KOPT-K1 (cell line): ENCODE measurements around the gene RBPJ.

Experiments
- H3K27ac ChIP-seq: fragments of 200-600 bp; sonication (generic); 2 replicates; pipeline ENCODE4 v1.5.1; 2016; ENCODE audit warnings: antibody characterized with exemption, mild to moderate bottlenecking, low read depth, low read length; ENCODE audit not compliant: poor library complexity, severe bottlenecking
- H3K36me3 ChIP-seq: fragments of 200-600 bp; sonication (generic); 2 replicates; pipeline ENCODE4 v1.5.1; 2017; ENCODE audit warnings: antibody characterized with exemption, mild to moderate bottlenecking, low read length, moderate library complexity; ENCODE audit not compliant: insufficient read depth
- H3K9me3 ChIP-seq: fragments of 200-600 bp; sonication (generic); 2 replicates; pipeline ENCODE4 v1.5.1; 2017; ENCODE audit warnings: antibody characterized with exemption, low read length, mild to moderate bottlenecking; ENCODE audit not compliant: insufficient read depth, poor library complexity, severe bottlenecking

RBPJ gene

GRCh38 chr4:26319467-26319948, 1.3 kb upstream of the RBPJ start:
- Histone ChIP-seq H3K9me3 (peaks cover 11% of the 10 kb centered on the region), H3K27ac (peak overlapping the region; percentile 80), H3K36me3 (no peaks in the 10 kb centered on the region)

- Histone ChIP-seq H3K36me3 (no peaks in the 10 kb centered on the region), H3K27ac (peak overlapping the region; percentile 80), H3K9me3 (peaks cover 7% of the 10 kb centered on the region)
Observed at GRCh38 chr4:26319949-26320537, 771 bp upstream of the RBPJ start.

DNA sequence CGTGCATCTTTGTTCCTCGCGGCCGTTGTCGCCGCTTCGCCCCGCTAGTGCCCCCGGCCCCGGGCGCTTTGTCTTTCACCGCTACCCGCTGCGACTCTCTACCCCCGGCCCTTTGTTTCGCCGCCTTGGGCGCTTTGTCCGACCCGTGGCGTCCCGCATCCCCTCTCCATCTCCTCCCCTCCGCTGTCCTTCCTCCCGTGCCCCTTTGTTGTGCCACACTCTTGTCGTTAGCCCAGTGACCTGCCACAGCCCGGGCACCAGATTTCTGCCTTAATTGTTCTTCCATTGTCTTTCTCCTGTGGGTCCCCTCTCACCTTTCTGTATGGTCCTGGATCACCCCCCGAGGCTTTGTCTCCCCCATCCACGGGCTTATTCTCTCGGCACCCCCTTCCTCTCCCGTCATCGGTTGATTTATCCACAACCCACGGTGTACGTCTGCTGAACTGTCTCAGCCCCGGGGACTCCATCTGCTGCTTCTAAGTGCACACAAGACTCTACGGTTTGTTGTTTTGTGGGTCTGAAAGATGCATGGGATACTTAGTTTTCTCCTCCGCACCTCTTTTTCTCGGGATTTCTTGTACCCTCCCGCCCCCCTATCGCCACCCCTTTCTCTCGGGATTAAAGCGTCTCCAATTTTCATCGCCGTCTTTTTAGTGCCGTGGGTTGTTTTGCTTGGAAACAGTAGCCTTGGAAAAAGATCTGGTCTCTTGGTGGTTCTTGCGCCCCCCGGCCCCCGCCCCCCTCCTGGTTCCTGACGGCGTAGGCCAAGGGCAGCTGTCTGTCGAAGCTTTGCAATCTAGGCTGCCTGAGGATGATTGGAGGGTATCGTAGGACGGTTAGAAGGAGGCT, 783 bp downstream of the RBPJ start:
- Histone ChIP-seq H3K9me3 (no peaks in the 10 kb centered on the region), H3K36me3 (no peaks in the 10 kb centered on the region), H3K27ac (peak overlapping the region; percentile 80)

DNA sequence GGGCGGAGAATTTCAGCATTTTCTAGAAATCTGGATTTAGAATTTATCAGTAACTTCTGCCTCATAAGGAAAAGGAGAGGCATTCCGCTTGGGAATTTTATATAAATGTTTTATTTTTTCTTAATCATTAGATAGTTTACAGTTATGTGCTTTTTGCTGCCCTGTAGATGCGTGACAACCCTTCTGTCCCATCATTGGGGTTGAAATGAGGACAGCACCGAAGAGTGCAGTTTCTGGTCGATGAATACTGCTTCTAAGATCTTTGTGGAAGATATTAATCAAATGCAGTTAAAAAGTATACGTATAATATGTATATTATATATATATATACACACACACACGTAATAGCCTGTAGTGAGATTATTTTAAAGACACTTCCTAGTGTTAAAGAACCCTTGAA, 1.5 kb downstream of the RBPJ start:
- Histone ChIP-seq H3K27ac (peak overlapping the region; percentile 80), H3K36me3 (no peaks in the 10 kb centered on the region), H3K9me3 (no peaks in the 10 kb centered on the region)

- Histone ChIP-seq H3K36me3 (no peaks in the 10 kb centered on the region), H3K9me3 (no peaks in the 10 kb centered on the region), H3K27ac (no peak overlapping the region)
Observed at GRCh38 chr4:26323821-26324220, 3.0 kb downstream of the RBPJ start.

- no peak overlapping the region for H3K27ac ChIP-seq
- no peaks in the 10 kb centered on the region for H3K9me3 ChIP-seq
- no peaks in the 10 kb centered on the region for H3K36me3 ChIP-seq
Observed at GRCh38 chr4:26325191-26325590, 4.4 kb downstream of the RBPJ start.

DNA sequence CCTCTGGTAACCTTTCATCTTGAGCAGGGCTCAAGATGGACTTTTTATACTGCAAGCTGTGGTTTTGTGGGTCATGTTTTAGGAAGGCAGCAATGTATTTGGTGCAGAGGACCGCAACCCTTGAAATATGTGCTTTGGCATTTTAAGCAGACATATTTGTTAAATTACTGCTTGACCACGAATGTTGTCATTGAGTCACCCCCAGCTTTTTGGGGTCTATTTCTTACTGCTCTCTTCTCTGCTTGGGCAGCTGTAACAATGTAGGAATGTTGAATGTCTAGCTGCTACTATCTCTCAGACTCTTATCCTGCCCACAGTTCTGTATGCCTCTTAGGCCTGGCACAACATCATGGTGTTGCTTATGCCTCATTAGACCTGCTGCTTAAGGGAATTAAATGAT, 6.0 kb downstream of the RBPJ start:
- Histone ChIP-seq H3K27ac (no peak overlapping the region), H3K36me3 (no peaks in the 10 kb centered on the region), H3K9me3 (no peaks in the 10 kb centered on the region)

GRCh38 chr4:26330186-26330787, 9.5 kb downstream of the RBPJ start:
- Histone ChIP-seq H3K36me3 (no peaks in the 10 kb centered on the region), H3K27ac (no peak overlapping the region), H3K9me3 (no peaks in the 10 kb centered on the region)

GRCh38 chr4:26330946-26331345, 10.1 kb downstream of the RBPJ start:
- Histone ChIP-seq H3K9me3 (no peaks in the 10 kb centered on the region), H3K27ac (no peak overlapping the region), H3K36me3 (no peaks in the 10 kb centered on the region)

GRCh38 chr4:26331380-26331950, 10.7 kb downstream of the RBPJ start:
- Histone ChIP-seq H3K27ac (no peak overlapping the region), H3K36me3 (no peaks in the 10 kb centered on the region), H3K9me3 (no peaks in the 10 kb centered on the region)

DNA sequence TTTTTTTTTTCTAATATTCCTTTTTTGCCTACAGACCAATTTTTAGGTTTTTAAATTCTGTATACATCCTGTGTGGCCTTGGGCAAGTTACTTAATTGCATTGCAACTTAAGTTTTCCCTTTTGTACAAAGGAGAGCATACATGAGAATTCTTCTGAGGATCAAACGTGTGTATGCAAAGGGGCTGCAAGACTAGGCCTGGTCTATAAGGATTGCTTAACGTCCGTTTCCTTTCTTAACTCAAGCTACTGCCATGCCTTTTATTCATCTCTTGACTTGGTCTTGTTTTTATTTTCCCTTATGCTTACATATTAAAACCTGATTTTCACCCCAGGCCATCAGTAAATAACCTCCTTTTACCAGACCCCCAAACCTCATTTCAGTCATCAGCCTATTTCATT, 13.6 kb downstream of the RBPJ start:
- no peak overlapping the region for H3K27ac ChIP-seq
- no peaks in the 10 kb centered on the region for H3K36me3 ChIP-seq
- no peaks in the 10 kb centered on the region for H3K9me3 ChIP-seq

DNA sequence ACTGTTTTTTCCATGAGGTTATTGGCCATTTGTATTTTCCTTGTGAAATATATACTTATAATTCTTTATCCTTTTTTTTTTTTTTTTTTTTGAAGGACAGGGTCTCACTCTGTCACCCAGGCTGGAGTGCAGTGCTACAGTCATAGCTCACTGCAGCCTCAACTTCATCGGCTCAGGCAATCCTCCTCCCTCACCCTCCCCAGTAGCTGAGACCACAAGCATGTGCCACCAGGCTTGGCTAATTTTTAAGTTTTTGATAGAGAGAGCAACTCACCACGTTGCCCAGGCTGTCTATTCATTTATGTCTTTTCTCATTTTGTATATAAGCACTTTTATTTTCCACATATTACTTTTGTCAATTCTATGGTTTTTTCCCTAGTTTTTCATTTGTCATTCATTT, 16.8 kb downstream of the RBPJ start:
- no peaks in the 10 kb centered on the region for H3K36me3 ChIP-seq
- no peaks in the 10 kb centered on the region for H3K9me3 ChIP-seq
- H3K27ac ChIP-seq = no peak overlapping the region

DNA sequence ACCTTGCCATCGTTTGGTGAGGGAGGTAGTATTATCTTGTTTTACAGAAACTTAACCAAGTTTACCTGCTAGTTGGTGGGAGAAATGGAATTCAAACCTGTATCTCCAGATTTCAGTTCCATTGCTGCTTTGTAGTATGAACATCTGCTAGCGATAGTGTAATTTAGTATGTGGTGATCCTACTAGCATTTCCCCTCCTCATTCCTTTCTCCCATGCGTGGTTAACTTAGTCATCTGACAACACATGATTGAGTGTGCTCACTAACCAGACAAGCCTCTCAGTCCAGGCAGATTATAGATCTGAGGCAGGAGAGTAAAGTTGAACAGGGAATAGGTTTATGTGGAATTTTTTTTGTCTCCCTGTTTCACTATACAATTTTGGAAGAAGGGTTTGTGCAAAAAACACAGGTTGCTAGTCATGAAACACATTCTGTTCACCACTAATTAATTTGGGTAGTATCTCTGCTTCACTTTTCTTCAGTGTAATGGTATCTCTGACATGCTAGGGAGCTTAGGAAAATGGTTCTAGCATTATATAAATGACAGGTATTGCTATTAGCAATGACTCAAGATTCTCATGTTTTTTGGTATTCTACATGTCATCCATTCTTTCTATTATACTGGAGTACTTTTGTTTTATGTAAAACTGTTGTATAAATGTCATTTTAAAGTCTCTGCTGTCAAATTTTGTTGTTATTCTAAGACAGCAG, 21.7 kb downstream of the RBPJ start:
- Histone ChIP-seq H3K36me3 (no peaks in the 10 kb centered on the region), H3K27ac (no peak overlapping the region)

DNA sequence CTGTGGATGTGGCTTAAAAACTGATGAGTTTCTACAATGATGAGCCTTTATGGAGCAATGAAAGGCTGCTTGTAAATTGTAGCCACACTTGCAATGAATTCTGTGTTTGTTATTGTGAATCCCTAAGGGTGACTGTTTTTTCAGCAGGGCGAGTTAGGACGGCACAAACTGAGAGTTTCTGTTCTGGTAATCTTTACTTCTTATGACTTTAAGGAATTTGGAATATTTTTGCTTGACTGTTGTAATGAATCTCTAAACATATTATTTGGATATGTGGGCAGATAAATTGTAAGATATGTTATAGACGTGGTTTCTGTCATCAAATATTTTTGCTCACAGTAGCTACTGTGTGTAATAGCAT, 22.2 kb downstream of the RBPJ start:
- Histone ChIP-seq H3K27ac (no peak overlapping the region), H3K9me3 (no peaks in the 10 kb centered on the region), H3K36me3 (no peaks in the 10 kb centered on the region)

More for the DNA sequence above, 21.7 kb downstream of the RBPJ start:
- H3K9me3 ChIP-seq = no peaks in the 10 kb centered on the region
